Measurements from ENCODE around the gene TNRC6C. TPM values are rescaled to one million over a fixed set of nuclear protein-coding genes. Genes with fewer than 3 reads are reported as not detected.
A peak's percentile ranks its signal among the peaks of the same experiment; 100 is the strongest.

The TNRC6C gene
- polyA plus RNA-seq, 1 donor (not counting 4 experiments of a cell fraction or from before 2014, with no cell fraction given), result 0.34 TPM

DNA sequence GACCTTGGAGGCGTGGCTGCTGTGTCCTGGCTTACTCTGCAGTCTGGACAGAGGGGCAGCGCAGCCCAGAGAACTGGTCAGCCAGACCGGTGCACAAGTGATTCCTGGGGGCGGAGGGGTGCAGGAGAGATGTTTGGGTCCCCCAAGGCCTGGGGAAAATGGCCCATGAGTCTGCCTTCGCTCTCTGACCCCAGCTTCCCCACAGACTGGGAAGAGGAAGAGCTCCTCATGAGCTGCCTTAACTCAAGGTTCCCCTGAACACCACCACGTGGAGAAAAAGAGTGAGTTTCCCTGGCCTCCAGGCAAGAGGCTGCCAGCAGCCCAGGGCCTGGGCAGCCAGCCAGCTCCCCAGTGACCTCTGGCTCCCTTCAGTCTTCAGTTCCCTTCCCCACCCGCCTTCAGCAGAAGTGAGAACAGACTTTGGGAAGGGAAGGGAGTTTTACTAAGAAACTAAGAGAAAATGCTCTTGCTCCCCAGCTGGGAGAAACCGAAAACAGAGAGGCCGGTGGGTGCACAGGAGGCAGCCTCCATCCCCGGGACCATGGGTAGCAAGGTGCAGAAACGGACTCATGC, 185.7 kb downstream of the TNRC6C start:
- H3K4me2 ChIP-seq (ENCODE audit: control insufficient read depth, extremely low read depth, insufficient read depth, low read depth, low read length), result peak overlapping the region; percentile 3
- dilution Hi-C loops (cut with MboI; ENCODE audit: extremely low pct_ligation_motif_present, low sequenced_read_pairs), result no loop called here
- no peak overlapping the region for H2AFZ ChIP-seq (ENCODE audit: control insufficient read depth, low read length)
- FAIRE-seq, result no peak
- no peak for TF ChIP-seq EZH2 (IDR thresholded peaks at IDR 0.05; ENCODE audit: low read length)
- TF ChIP-seq, protein P1, sequence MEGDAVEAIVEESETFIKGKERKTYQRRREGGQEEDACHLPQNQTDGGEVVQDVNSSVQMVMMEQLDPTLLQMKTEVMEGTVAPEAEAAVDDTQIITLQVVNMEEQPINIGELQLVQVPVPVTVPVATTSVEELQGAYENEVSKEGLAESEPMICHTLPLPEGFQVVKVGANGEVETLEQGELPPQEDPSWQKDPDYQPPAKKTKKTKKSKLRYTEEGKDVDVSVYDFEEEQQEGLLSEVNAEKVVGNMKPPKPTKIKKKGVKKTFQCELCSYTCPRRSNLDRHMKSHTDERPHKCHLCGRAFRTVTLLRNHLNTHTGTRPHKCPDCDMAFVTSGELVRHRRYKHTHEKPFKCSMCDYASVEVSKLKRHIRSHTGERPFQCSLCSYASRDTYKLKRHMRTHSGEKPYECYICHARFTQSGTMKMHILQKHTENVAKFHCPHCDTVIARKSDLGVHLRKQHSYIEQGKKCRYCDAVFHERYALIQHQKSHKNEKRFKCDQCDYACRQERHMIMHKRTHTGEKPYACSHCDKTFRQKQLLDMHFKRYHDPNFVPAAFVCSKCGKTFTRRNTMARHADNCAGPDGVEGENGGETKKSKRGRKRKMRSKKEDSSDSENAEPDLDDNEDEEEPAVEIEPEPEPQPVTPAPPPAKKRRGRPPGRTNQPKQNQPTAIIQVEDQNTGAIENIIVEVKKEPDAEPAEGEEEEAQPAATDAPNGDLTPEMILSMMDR (optimal IDR thresholded peaks at IDR 0.05 in 1 of 3, IDR thresholded peaks at IDR 0.05 in 1 of 3, conservative IDR thresholded peaks at IDR 0.05 in 1 of 3; ENCODE audit: extremely low read depth in 1 of 3, insufficient read depth in 2 of 3, low read length in 3 of 3), result no peak
- peaks cover 44% of the 10 kb centered on the region for H3K4me1 ChIP-seq (ENCODE audit: control insufficient read depth, extremely low read depth, insufficient read depth, low read length)
- no peaks in the 10 kb centered on the region for H3K79me2 ChIP-seq (ENCODE audit: control insufficient read depth, insufficient read depth, low read length)
- no peak overlapping the region for H3K27ac ChIP-seq (ENCODE audit: control insufficient read depth, insufficient read depth, low read length)
- no peak overlapping the region for H3K9ac ChIP-seq (ENCODE audit: control insufficient read depth, extremely low read depth, insufficient read depth, low read length)
- peaks cover 8% of the 10 kb centered on the region for H3K27me3 ChIP-seq (ENCODE audit: control insufficient read depth, extremely low read depth, insufficient read depth, low read length)
- H3K9me1 ChIP-seq (ENCODE audit: control insufficient read depth, extremely low read depth, insufficient read depth, low read length), result no peaks in the 10 kb centered on the region
- DNase-seq (ENCODE audit: low read depth, low spot score), result no peak
- H3K4me3 ChIP-seq (ENCODE audit: control insufficient read depth in 2 of 3, extremely low read depth in 1 of 3, insufficient read depth in 2 of 3, low read depth in 1 of 3, low read length in 3 of 3), result no peak overlapping the region
- H3K36me3 ChIP-seq (ENCODE audit: control insufficient read depth in 2 of 2, extremely low read depth in 1 of 2, insufficient read depth in 2 of 2, low read length in 2 of 2), result no peaks in the 10 kb centered on the region
- no peaks in the 10 kb centered on the region for H4K20me1 ChIP-seq (ENCODE audit: control insufficient read depth, extremely low read depth, insufficient read depth, low read length)
- no peaks in the 10 kb centered on the region for H3K9me3 ChIP-seq (ENCODE audit: control insufficient read depth, low read depth, low read length)

DNA sequence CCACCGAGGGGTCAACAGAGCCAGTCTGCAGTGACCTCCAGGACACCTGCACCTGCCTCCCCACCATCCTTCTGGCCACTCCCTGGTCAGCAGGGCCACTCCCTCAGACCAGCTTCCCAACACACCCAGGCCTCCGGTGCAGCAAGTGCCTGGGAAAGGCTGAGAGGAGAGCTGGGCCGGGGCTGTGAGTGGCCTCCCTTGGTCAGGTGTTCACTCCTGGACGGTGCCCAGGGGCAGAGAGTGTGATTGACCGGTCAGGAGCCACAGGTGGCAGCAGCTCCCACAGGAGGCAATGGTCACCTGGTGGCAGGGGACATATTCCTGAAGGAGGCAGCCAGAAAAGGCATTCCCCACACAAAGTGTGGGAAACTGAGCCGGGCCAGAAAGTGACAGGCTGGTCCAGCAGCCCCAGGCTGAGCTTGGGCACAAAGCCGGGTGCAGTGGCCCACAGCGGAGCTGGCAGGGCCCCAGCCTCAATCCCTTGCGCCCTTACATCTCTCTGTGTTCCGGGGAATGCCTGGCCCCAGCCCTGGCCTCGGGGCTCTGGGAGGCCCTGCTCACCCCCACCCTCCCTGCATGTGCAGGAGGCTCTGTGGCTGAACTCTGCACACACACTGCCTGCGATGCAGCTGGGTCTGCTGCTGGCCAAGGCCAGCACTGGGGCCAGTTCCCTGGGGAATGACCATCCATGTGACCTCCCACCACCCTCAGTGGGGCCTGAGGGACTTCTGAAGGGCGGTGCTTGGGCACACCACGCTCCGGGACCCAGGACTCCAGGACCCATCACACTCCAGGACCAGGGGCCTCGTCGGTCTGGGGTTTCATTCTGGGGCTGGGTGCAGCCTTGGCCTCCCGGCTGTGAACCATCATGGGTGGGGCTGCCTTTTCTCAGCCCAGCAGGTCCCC, 186.5 kb downstream of the TNRC6C start:
- H3K9ac ChIP-seq (ENCODE audit: control insufficient read depth, extremely low read depth, insufficient read depth, low read length), result no peak overlapping the region
- no peaks in the 10 kb centered on the region for H3K36me3 ChIP-seq (ENCODE audit: control insufficient read depth in 2 of 2, extremely low read depth in 1 of 2, insufficient read depth in 2 of 2, low read length in 2 of 2)
- no peak for FAIRE-seq
- DNase-seq (ENCODE audit: low read depth, low spot score), result no peak
- no peak for TF ChIP-seq EZH2 (IDR thresholded peaks at IDR 0.05; ENCODE audit: low read length)
- TF ChIP-seq, protein P1 (optimal IDR thresholded peaks at IDR 0.05 in 1 of 3, IDR thresholded peaks at IDR 0.05 in 1 of 3, conservative IDR thresholded peaks at IDR 0.05 in 1 of 3; ENCODE audit: extremely low read depth in 1 of 3, insufficient read depth in 2 of 3, low read length in 3 of 3), result no peak
- no peak overlapping the region for H3K4me2 ChIP-seq (ENCODE audit: control insufficient read depth, extremely low read depth, insufficient read depth, low read depth, low read length)
- no peaks in the 10 kb centered on the region for H3K79me2 ChIP-seq (ENCODE audit: control insufficient read depth, insufficient read depth, low read length)
- H3K27ac ChIP-seq (ENCODE audit: control insufficient read depth, insufficient read depth, low read length), result no peak overlapping the region
- dilution Hi-C loops (cut with MboI; ENCODE audit: extremely low pct_ligation_motif_present, low sequenced_read_pairs), result no loop called here
- H3K9me1 ChIP-seq (ENCODE audit: control insufficient read depth, extremely low read depth, insufficient read depth, low read length), result no peaks in the 10 kb centered on the region
- no peaks in the 10 kb centered on the region for H3K9me3 ChIP-seq (ENCODE audit: control insufficient read depth, low read depth, low read length)
- H3K4me1 ChIP-seq (ENCODE audit: control insufficient read depth, extremely low read depth, insufficient read depth, low read length), result peaks cover 43% of the 10 kb centered on the region
- H4K20me1 ChIP-seq (ENCODE audit: control insufficient read depth, extremely low read depth, insufficient read depth, low read length), result no peaks in the 10 kb centered on the region
- no peak overlapping the region for H2AFZ ChIP-seq (ENCODE audit: control insufficient read depth, low read length)
- peaks cover 8% of the 10 kb centered on the region for H3K27me3 ChIP-seq (ENCODE audit: control insufficient read depth, extremely low read depth, insufficient read depth, low read length)
- no peak overlapping the region for H3K4me3 ChIP-seq (ENCODE audit: control insufficient read depth in 2 of 3, extremely low read depth in 1 of 3, insufficient read depth in 2 of 3, low read depth in 1 of 3, low read length in 3 of 3)

Measured in keratinocyte (primary cell).